HCT116 (cell line): ENCODE data around the gene DEPDC4. TPM values are rescaled to one million over a fixed set of nuclear protein-coding genes. Genes with fewer than 3 reads are reported as not detected.

Experiments used
- ATAC-seq: fragments of 200-7000 bp; cut with Tn5 transposase; 2 replicates; pipeline ENCODE4 v1.9.1; 2020; ENCODE audit warnings: mild to moderate bottlenecking, moderate library complexity
- BruUV-seq: library from RNA; stranded (reverse); fragments of 400-500 nt; replicated peaks from 2 replicates; lab custom pipeline; 2021; lab: Mats Ljungman, UMichigan
- CTCF ChIA-PET: fragments of 300-600 bp; sonication (Branson Sonifier 250); formaldehyde crosslinking; loops from one replicate; lab custom pipeline; 2021; ENCODE audit warnings: antibody characterized with exemption; lab: Charles Lee
- POLR2A ChIA-PET: fragments of 300-600, 350-600 bp; sonication (Branson Sonifier 250); formaldehyde crosslinking; loops from one replicate; lab custom pipeline; 2021; ENCODE audit warnings: antibody characterized with exemption; lab: Charles Lee
- RAD21 ChIA-PET, 2 experiments: fragments of 300-600 bp; sonication (Branson Sonifier 250); formaldehyde crosslinking; loops; one replicate each; lab custom pipeline; 2023; ENCODE audit warnings: low total read pairs in 2 of 2; ENCODE audit not compliant: uncharacterized antibody in 2 of 2, unreplicated experiment in 2 of 2, low non-redundant PET in 1 of 2; lab: Charles Lee
- DNase-seq: peaks from one replicate; pipeline ENCODE4 v3.0.0-alpha.2; 2010; ENCODE audit warnings: low read depth, low spot score
- H2AFZ ChIP-seq: fragments of 200-600 bp; shearing (Covaris generic), sonication (generic); 2 replicates; pipeline ENCODE4 v1.6.1; 2017; ENCODE audit warnings: low read depth, mixed run types, mixed read lengths, antibody characterized with exemption, low read length; ENCODE audit not compliant: poor library complexity, severe bottlenecking
- H3K27ac ChIP-seq: 2 replicates; pipeline ENCODE4 v1.5.1; 2012; ENCODE audit warnings: low read depth, low read length
- H3K27me3 ChIP-seq: fragments of 200-600 bp; sonication (generic); 2 replicates; pipeline ENCODE4 v1.6.1; 2016; ENCODE audit warnings: mixed run types, low read length, mixed read lengths; ENCODE audit not compliant: insufficient read depth
- H3K36me3 ChIP-seq, 2 experiments: fragments of 200-500 bp in 1 of 2; fragments of 200-600 bp in 1 of 2; sonication (Bioruptor generic) in 1 of 2; sonication (generic) in 1 of 2; 2 replicates each; pipeline versions ENCODE4 v1.5.1 to v1.6.1; 2014 to 2016; ENCODE audit warnings: low read length in 2 of 2, inconsistent platforms in 1 of 2, mixed read lengths in 1 of 2, mixed run types in 1 of 2; ENCODE audit not compliant: insufficient read depth in 2 of 2, control insufficient read depth in 1 of 2
- H3K4me1 ChIP-seq, 2 experiments: fragments of 200-600 bp in 1 of 2; sonication (generic) in 1 of 2; 2 replicates each; pipeline versions ENCODE4 v1.5.1 to v1.6.1; 2012 to 2017; ENCODE audit warnings: low read length in 2 of 2, inconsistent platforms in 1 of 2, mild to moderate bottlenecking in 1 of 2, mixed read lengths in 1 of 2, mixed run types in 1 of 2, moderate library complexity in 1 of 2; ENCODE audit not compliant: insufficient read depth in 2 of 2, control insufficient read depth in 1 of 2
- H3K4me2 ChIP-seq: fragments of 200-600 bp; sonication (generic); 2 replicates; pipeline ENCODE4 v1.6.1; 2017; ENCODE audit warnings: mixed run types, low read length, mixed read lengths
- H3K4me3 ChIP-seq, 2 experiments: fragments of 200-600 bp in 1 of 2; sonication (generic) in 1 of 2; replicated peaks in 1 of 2; 2 replicates each; pipeline ENCODE4 v1.5.1; 2011 to 2016; ENCODE audit warnings: low read length in 2 of 2, control low read depth in 1 of 2, low read depth in 1 of 2, mild to moderate bottlenecking in 1 of 2, mixed read lengths in 1 of 2, mixed run types in 1 of 2
- H3K79me2 ChIP-seq: fragments of 200-600 bp; sonication (generic); 2 replicates; pipeline ENCODE4 v1.6.1; 2017; ENCODE audit warnings: mild to moderate bottlenecking, mixed run types, low read length, moderate library complexity, mixed read lengths; ENCODE audit not compliant: insufficient read depth
- H3K9ac ChIP-seq: fragments of 200-600 bp; sonication (generic); 2 replicates; pipeline ENCODE4 v1.6.1; 2016; ENCODE audit warnings: low read length, mixed read lengths
- H3K9me2 ChIP-seq: fragments of 200-600 bp; sonication (generic), shearing (Covaris generic); 2 replicates; pipeline ENCODE4 v1.6.1; 2017; ENCODE audit warnings: mixed run types, mild to moderate bottlenecking, moderate library complexity; ENCODE audit not compliant: insufficient read depth
- H3K9me3 ChIP-seq, 2 experiments: fragments of 200-500 bp in 1 of 2; fragments of 200-600 bp in 1 of 2; sonication (Bioruptor generic) in 1 of 2; sonication (generic) in 1 of 2; 2 replicates each; pipeline ENCODE4 v1.6.1; 2014 to 2017; ENCODE audit warnings: low read length in 2 of 2, mixed read lengths in 2 of 2, inconsistent platforms in 1 of 2, low read depth in 1 of 2, mild to moderate bottlenecking in 1 of 2, mixed run types in 1 of 2, moderate library complexity in 1 of 2; ENCODE audit not compliant: control insufficient read depth in 1 of 2, insufficient read depth in 1 of 2
- H4K20me1 ChIP-seq: fragments of 200-600 bp; sonication (generic), shearing (Covaris generic); 2 replicates; pipeline ENCODE4 v1.6.1; 2017; ENCODE audit warnings: mixed run types, mild to moderate bottlenecking, moderate library complexity; ENCODE audit not compliant: insufficient read depth
- CBX3 ChIP-seq: IDR thresholded peaks from 2 replicates; pipeline ENCODE4 v1.6.1; 2012; ENCODE audit warnings: low read depth
- ELF1 ChIP-seq: IDR thresholded peaks from 2 replicates; pipeline ENCODE4 v1.6.1; 2012; ENCODE audit warnings: low read depth, borderline replicate concordance
- EZH2 ChIP-seq: fragments of 200-600 bp; sonication (generic); IDR thresholded peaks from 2 replicates; pipeline ENCODE4 v1.6.1; 2017; ENCODE audit warnings: antibody characterized with exemption, mixed run types
- EZH2phosphoT487 ChIP-seq: fragments of 200-600 bp; IDR thresholded peaks from 2 replicates; pipeline ENCODE4 v1.6.1; 2018; ENCODE audit warnings: antibody characterized with exemption, borderline replicate concordance
- FOSL1 ChIP-seq: IDR thresholded peaks from 2 replicates; pipeline ENCODE4 v1.6.1; 2012; ENCODE audit warnings: low read depth
- RAD21 ChIP-seq: IDR thresholded peaks from 2 replicates; pipeline ENCODE4 v1.6.1; 2012; ENCODE audit warnings: low read depth, mild to moderate bottlenecking
- SRF ChIP-seq: IDR thresholded peaks from 2 replicates; pipeline ENCODE4 v1.6.1; 2012; ENCODE audit warnings: low read depth
- ZNF274 ChIP-seq: fragments of 200-500 bp; sonication (Bioruptor generic); IDR thresholded peaks from 2 replicates; pipeline ENCODE4 v1.6.1; 2014; ENCODE audit warnings: mild to moderate bottlenecking, low read depth, low read length, inconsistent platforms
- intact Hi-C: fragments of 100-400 bp; cut with micrococcal nuclease; formaldehyde crosslinking; loops from 2 replicates; pipeline ENCODE4 v1.10.0; 2022
- total RNA-seq: library from RNA; stranded (reverse); gene quantifications from one replicate; pipeline ENCODE4 v1.2.1, GENCODE V29; 2021; ENCODE audit not compliant: unreplicated experiment
- TF ChIP-seq, protein P1 (sequence below): IDR thresholded peaks from 2 replicates; pipeline ENCODE4 v1.6.1; 2012
- TF ChIP-seq, protein P2 (sequence below): IDR thresholded peaks from 2 replicates; pipeline ENCODE4 v1.6.1; 2011; ENCODE audit warnings: mild to moderate bottlenecking, low read length, moderate library complexity; ENCODE audit not compliant: insufficient replicate concordance; ENCODE audit errors: extremely low read depth
- TF ChIP-seq, protein P3 (sequence below): IDR thresholded peaks from 2 replicates; pipeline ENCODE4 v1.6.1; 2012; ENCODE audit warnings: low read depth

The DEPDC4 gene
- total RNA-seq, 1 experiment from 2014 or later = 3.4 TPM

DNA sequence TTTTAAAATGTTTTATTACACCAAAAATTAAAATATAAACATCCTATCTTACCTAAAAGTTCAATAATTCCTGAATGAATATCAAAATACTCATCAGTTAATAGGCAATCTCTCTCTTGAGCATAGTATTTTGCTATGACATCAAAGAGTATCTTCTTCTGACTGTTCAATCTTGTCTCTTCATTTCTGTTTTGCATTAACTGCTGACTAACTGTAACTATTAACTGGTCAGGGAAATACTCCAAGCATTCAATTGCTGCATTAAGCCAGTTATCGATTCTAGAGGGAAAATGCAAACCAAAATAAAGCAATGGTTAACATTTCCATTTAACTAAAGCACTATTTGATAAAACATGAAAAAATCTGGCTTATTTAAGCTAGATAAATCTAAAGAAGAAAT is 13.4 kb downstream of the DEPDC4 start:
- Histone ChIP-seq H4K20me1 (no peaks in the 10 kb centered on the region), H3K4me1 (no peaks in the 10 kb centered on the region), H3K9me3 (no peaks in the 10 kb centered on the region), H3K36me3 (no peaks in the 10 kb centered on the region), H3K4me2 (no peak overlapping the region), H3K27ac (no peak overlapping the region), H3K4me3 (no peak overlapping the region), H2AFZ (no peak overlapping the region), H3K9ac (no peak overlapping the region), H3K27me3 (no peaks in the 10 kb centered on the region), H3K79me2 (no peaks in the 10 kb centered on the region), H3K9me2 (no peaks in the 10 kb centered on the region)
- no TSS peak for BruUV-seq
- CTCF ChIA-PET = no interaction called here
- TF ChIP-seq FOSL1 (no peak), SRF (no peak), ZNF274 (no peak), RAD21 (no peak), EZH2phosphoT487 (no peak), CBX3 (no peak), ELF1 (no peak), EZH2 (no peak)
- TF ChIP-seq, protein P1, sequence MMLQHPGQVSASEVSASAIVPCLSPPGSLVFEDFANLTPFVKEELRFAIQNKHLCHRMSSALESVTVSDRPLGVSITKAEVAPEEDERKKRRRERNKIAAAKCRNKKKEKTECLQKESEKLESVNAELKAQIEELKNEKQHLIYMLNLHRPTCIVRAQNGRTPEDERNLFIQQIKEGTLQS = no peak
- TF ChIP-seq, protein P2, sequence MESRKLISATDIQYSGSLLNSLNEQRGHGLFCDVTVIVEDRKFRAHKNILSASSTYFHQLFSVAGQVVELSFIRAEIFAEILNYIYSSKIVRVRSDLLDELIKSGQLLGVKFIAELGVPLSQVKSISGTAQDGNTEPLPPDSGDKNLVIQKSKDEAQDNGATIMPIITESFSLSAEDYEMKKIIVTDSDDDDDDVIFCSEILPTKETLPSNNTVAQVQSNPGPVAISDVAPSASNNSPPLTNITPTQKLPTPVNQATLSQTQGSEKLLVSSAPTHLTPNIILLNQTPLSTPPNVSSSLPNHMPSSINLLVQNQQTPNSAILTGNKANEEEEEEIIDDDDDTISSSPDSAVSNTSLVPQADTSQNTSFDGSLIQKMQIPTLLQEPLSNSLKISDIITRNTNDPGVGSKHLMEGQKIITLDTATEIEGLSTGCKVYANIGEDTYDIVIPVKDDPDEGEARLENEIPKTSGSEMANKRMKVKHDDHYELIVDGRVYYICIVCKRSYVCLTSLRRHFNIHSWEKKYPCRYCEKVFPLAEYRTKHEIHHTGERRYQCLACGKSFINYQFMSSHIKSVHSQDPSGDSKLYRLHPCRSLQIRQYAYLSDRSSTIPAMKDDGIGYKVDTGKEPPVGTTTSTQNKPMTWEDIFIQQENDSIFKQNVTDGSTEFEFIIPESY = no peak
- TF ChIP-seq, protein P3, sequence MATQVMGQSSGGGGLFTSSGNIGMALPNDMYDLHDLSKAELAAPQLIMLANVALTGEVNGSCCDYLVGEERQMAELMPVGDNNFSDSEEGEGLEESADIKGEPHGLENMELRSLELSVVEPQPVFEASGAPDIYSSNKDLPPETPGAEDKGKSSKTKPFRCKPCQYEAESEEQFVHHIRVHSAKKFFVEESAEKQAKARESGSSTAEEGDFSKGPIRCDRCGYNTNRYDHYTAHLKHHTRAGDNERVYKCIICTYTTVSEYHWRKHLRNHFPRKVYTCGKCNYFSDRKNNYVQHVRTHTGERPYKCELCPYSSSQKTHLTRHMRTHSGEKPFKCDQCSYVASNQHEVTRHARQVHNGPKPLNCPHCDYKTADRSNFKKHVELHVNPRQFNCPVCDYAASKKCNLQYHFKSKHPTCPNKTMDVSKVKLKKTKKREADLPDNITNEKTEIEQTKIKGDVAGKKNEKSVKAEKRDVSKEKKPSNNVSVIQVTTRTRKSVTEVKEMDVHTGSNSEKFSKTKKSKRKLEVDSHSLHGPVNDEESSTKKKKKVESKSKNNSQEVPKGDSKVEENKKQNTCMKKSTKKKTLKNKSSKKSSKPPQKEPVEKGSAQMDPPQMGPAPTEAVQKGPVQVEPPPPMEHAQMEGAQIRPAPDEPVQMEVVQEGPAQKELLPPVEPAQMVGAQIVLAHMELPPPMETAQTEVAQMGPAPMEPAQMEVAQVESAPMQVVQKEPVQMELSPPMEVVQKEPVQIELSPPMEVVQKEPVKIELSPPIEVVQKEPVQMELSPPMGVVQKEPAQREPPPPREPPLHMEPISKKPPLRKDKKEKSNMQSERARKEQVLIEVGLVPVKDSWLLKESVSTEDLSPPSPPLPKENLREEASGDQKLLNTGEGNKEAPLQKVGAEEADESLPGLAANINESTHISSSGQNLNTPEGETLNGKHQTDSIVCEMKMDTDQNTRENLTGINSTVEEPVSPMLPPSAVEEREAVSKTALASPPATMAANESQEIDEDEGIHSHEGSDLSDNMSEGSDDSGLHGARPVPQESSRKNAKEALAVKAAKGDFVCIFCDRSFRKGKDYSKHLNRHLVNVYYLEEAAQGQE = no peak
- POLR2A ChIA-PET = no interaction called here
- no peak for DNase-seq
- intact Hi-C loops = no loop called here
- RAD21 ChIA-PET = no interaction called here
- ATAC-seq = no peak
